Endometrium (tissue), 2 donors: ENCODE results near the gene LILRB1.
A peak's percentile ranks its signal among the peaks of the same experiment; 100 is the strongest.
"Not testable (repeated sequence)": the region's sequence is repeated elsewhere in the genome, so short reads cannot be mapped to it uniquely, and the experiment has no call there.

Experiments used
- FAIRE-seq: peaks from 2 replicates; lab custom pipeline; 2012; peaks lifted over from hg19 to GRCh38; lab: Jason Lieb, UNC
- donor health status: control.
- donor health status: control.

The LILRB1 gene

DNA sequence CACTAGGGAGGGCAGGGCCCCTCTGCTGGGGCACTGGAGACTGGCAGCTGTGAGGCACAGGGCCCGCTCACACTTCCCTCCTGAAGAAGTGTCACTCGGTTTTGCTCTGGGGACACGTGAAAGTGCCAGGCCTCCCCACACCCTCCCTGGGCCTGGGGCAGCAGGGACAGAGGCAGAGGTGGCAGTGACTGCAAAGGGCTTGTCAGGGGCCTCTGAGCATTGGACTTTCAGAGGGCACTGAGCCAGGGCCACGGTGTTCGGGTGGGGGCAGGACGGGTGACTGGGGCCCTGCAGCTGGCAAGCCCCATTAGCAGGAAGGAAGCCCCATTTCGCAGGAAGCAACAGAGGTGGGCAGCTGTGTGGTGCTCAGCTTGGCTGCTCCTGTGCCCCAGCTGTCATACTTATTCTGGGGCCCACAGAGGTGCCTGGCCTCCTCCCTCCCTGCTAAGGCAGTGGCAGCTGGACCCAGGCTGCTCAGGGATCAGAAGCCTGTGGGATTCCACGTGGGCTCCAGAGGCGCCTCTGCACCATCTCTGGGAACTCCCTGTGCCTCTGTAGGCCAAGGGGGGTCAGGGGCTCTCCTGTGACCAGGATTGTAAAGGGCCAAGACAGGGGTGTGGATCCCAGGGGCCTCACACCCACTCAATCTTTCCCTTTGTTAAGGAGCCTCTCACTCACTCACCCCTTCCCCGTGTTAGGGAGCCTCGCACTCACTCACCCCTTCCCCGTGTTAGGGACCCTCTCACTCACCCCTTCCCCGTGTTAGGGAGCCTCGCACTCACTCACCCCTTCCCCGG, 5.2 kb upstream of the LILRB1 start:
- not testable (repeated sequence) for FAIRE-seq

DNA sequence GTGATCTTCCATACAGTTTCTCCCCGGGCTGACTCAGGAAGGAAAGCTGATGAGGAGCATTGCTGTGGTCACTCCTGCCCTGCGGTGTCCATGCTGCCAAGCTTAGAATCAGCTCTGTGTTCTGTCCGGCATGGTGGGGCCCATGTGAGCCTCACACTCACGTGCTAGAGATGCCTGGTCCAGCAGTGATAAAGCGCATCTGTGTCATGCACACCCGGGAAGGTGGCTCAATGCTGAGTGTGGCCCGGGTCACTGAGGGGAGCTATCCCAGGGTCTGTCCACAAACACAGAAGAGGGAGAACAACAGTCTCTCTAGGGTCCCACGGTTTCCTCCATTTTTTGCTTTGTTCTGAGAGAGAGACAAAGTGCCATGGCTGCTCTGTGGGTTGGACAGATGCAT, 3.5 kb upstream of the LILRB1 start:
- FAIRE-seq = no peak

DNA sequence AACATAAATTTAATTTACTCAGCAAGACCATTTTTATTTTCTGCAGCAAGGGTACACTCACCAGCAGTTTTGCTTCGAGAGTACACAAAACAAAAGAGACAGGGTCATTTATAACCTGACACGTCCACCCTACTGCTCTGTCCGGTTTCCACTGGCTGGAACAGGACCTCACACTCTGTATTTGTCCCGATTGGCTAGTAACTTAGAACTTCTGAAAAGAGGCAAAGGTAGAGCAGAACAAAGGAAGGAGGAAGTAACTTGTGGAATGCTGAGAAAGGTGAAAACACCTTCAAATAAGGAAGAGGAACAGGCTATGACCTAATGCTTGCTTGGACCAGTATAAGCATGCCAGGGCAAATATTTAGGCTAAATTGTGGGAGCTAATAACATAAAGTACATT, 2.4 kb upstream of the LILRB1 start:
- not testable (repeated sequence) for FAIRE-seq

DNA sequence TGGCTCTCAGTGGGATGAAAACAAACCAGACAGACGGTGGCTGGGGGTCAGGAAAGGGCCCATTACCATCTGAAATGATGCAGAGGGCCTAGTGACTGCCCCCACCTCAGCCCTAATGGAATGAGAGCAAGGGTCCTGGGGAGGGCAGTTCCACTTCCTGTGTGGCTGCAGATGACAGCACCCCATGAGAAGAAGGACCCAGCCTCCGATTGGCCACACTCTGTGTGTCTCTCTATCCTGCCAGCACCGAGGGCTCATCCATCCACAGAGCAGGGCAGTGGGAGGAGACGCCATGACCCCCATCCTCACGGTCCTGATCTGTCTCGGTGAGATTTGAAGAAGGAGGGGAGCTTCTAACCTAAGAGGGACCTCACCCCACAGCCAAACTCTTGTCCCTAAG, 498 bp downstream of the LILRB1 start:
- FAIRE-seq = no peak

DNA sequence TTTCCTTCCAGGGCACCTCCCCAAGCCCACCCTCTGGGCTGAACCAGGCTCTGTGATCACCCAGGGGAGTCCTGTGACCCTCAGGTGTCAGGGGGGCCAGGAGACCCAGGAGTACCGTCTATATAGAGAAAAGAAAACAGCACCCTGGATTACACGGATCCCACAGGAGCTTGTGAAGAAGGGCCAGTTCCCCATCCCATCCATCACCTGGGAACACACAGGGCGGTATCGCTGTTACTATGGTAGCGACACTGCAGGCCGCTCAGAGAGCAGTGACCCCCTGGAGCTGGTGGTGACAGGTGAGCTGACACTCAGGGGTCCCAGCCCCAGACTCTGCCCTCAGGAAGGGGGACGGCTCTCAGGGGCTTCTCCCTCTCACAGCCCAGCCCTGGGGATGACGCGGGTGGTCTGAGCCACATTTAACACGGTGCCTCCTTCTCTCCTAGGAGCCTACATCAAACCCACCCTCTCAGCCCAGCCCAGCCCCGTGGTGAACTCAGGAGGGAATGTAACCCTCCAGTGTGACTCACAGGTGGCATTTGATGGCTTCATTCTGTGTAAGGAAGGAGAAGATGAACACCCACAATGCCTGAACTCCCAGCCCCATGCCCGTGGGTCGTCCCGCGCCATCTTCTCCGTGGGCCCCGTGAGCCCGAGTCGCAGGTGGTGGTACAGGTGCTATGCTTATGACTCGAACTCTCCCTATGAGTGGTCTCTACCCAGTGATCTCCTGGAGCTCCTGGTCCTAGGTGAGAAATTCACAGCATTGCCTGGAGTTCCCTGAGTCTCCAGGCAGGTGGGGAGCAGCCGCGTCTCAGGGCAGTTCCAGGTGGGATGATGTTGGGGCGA, 1.4 kb downstream of the LILRB1 start:
- FAIRE-seq = not testable (repeated sequence)

DNA sequence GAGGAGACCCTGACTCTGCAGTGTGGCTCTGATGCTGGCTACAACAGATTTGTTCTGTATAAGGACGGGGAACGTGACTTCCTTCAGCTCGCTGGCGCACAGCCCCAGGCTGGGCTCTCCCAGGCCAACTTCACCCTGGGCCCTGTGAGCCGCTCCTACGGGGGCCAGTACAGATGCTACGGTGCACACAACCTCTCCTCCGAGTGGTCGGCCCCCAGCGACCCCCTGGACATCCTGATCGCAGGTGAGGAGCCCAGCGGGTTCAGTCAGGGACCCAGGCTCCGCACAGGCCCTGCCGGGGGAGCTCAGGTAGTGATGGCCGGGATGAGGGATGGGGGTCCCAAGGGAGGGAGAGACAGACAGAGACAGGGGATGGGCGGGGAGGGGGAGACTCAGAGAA, 2.2 kb downstream of the LILRB1 start:
- not testable (repeated sequence) for FAIRE-seq

DNA sequence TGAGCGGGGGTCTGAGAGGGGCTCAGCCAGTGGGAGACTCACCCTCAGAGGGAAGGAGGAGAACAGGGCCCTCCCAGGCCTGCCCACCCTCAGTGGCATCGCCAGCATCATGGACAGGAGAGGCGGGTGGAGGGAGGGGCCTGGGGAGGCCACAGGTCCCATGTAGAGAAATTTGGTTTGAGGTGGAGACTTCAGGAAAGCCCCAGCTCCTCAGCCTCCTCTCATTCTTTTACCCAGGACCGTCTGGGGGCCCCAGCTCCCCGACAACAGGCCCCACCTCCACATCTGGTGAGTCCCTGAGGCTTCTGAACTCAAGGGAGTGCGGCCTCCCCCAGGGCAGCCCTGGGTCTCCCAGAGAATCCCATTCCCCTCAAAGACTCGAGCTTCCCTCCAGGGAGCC, 3.1 kb downstream of the LILRB1 start:
- FAIRE-seq = no peak

DNA sequence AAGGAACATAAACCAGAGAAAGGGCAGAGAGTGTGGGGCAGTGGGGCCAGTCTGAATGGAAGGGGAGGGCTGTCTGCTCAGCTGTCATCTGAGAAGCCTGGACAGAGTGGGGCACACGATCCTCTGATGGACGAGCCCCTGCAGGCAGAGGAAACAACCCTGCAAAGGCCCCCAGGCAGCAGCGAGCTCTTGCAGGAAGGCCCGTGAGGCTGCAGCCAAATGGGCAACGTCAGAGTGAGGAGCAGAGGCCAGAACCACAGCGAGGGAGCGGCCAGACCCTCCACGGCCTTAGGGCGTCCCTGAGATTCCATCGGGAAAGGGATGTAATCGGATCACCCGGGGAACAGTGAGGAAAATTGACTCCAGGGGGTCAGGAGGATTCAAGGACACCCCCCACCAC, 5.8 kb downstream of the LILRB1 start:
- not testable (repeated sequence) for FAIRE-seq

DNA sequence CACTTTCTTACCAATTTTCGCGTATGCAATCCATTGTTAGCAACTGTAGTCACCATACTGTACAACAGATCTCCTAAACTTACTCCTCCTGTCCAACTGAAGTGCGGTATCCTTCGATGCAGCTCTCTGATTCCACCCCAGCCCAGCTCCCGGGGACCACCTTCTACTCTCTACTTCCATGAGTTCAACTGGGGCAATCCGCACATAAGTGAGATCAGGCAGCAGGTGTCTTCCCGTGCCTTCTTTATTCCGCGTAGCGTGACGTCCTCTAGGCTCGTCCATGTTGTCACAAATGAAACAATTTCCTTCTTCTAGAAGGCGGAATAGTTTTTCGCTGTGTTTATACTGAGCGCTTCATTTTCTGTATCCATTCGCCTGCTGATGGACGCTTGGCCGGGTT, 8.4 kb downstream of the LILRB1 start:
- FAIRE-seq = no peak

DNA sequence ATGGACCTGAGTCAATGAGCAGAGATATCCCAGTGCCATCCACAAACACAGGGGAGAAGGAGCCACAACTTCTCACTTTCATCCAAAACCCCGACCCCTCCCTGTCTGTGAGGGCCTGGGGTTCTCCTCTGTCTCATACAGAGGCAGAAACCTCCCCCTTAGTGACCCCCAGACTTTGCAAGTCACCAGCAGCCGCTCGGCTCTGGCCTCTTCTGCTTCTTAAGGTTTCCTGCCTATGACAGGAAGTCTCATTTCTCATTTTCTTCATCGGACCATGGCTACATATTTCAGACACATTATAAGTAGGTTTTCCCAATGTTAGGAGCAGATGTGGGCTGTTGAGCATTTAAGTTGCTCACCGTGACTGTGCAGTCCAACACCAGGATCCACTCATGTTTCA, 12.7 kb downstream of the LILRB1 start:
- not testable (repeated sequence) for FAIRE-seq

DNA sequence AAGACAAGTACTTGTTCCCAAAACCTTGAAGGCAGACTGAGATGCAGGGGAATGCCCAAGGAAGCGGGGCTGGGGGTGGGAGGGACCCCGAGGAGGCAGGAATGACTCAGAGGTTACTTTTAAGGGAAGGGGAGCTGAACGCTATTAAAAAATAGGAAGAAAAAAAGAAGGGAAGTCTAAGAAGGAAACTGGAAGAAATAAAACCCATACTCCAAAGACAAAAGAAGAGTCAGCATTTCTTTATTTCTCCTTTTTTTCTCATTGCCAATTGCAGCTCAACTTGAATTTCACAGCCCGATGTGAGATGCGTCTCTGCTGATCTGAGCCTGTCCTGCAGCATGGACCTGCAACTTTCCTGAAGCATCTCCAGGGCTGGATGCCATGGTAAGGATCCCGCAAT, 13.3 kb downstream of the LILRB1 start:
- FAIRE-seq = not testable (repeated sequence)

DNA sequence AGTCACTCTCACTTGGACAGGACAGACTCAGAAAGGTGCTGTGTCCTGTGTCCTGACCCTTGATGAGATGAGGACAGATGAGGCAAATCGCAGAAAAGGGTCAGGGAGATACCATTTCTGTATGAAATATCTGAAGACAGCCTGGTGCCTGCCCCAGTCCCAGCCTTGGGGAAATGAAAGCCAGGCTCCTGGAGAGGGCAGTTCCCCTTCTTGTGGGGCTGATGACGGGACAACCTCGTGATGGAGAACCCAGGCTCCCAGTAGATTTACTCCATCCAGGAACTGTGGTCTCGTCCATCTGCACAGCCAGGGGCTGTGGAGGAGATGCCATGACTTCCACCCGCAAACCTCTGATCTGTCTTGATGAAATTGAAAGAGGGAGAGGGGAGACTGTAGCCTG, 13.8 kb downstream of the LILRB1 start:
- FAIRE-seq = no peak

DNA sequence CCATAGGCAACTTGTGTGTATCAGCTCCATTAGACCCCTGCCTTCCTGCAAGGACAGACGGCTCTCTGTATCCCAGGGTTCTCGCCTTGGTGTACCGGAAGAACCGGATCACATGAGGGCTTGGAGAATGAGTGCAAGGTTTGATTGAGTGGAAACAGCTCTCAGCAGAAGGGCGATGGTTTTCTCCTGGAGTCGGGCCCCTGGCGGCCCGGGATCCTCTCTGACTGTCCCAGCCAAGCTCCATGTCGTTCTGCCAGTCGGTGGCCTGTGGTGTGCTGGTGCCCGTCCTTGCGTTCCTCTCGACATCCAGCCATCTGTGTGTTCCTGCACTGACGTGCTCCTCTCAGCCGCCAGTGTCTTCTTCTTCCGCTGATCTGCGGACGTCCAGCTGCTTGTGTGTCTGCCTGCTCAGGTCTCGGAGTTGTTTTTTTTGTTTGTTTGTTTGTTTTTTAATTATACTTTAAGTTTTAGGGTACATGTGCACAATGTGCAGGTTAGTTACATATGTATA, 16.1 kb downstream of the LILRB1 start:
- no peak for FAIRE-seq

DNA sequence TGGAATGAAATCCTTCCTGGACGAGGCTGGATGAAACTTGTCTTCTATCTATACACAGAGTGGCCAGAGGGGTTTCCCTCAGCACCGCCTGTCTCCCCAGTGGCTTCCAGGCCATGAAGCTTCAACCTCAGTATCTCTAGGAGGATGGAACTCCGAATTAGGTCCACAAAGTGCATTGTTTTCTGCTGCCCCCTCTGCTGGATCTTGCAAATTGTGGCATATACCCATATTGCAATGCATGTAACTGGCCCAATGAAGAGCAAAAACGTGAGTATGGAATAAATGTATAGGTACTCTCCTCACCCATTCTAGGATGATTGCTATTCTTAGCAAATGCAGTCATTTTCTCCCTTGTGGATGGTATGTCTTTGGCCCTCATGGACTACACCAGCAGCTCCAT, 17.8 kb downstream of the LILRB1 start:
- FAIRE-seq = no peak

DNA sequence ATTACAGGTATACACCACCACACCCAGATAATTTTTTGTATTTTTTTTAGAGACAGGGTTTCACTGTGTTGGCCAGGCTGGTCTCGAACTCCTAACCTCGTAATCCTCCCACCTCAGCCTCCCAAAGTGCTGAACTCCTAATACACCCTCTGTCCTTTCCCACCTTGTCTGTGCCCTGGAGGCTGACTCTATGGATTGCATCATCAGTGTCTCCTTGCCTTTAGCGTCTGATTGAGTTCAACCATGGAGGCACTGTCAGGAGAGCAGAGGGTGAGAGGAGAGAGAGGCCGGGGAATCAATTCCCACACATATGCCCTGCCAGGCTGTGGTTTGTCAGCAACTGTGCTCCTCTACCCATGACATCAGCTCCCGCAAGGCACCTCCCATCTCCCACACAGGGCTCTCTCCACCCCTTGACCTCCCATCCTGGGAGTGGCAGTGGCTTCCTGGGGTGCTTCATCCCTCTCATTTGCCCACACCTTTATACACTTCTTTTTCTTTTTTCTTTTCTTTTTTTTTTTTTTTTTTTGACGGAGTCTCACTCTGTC, 19.9 kb downstream of the LILRB1 start:
- FAIRE-seq = no peak

DNA sequence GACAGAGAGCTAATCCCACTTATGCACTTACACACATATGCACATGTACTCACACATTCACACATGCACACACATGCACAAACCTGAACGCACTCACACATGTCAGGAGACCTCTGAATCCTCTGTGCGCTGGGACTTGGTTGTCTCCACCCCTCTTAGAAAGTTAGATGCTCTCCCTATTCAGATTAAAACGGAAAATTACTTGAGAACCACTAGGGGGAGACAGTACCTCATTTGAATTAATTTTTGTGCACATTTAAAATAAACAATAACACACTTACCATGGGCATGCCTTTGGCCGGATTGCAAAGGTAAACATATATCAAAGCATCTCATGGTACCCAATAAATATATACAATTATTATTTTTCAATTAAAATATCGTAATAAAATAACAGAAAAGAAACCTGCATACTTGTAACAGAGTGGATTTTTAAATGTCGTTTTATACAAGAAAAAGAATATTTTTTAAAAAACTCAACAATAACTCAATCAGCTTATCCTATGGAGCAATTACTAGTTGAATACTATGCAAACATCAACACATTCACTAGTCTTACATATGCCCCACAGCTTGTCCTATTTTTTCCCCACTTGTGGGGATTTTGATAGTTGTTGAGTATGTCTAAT, 23.0 kb downstream of the LILRB1 start:
- peak; percentile 80 for FAIRE-seq

DNA sequence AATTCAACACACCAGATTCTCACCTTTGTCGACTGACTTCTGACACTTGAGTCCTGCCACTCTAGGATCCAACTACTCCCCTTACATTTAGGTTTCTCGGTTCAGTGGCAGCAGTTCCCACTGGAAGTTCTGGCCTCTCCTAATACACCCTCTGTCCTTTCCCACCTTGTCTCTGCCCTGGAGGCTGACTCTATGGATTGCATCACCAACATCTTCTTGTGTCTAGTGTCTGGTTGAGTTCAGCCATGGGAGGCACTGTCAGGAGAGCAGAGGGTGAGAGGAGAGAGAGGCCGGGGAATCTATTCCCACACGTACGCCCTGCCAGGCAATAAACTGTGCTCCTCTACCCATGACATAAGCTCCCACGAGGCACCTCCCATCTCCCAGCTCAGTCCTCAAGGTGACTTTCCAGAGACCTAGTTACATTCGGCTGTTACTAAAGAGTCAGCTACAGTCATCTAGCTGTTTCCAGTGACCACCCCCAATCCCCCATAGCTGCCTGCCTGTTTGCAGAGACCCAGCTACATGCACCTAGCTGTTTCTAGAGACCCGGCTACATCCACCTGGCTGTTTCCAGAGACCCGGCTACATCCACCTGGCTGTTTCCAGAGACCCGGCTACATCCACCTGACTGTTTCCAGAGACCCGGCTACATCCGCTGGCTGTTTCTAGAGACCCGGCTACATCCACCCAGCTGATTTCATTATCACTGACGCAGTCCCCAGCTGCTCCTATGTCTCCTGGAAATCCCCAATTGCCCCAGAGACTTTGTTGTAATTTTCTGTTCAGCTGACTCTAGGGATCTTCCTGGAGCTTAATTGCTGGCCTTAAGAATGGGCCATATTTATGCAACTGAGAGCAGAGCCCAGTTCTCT, 24.4 kb downstream of the LILRB1 start:
- FAIRE-seq = no peak

DNA sequence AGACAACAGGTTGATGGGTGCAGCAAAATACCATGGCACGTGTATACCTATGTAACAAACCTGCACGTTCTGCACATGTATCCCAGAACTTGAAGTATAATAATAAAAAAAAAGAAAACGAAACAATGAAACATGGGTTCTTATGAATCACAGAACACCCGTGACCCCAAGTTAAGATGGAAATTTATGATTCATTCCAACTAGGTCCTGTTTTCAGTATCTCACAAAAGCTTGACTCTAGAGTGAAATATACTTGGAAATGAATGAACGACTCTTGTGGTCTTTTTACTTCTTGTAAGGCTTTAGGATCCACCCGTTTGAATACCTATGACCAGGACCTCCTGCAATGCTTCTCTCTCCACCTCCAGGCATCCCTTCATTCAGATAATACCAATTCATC, 29.0 kb downstream of the LILRB1 start:
- FAIRE-seq = no peak

DNA sequence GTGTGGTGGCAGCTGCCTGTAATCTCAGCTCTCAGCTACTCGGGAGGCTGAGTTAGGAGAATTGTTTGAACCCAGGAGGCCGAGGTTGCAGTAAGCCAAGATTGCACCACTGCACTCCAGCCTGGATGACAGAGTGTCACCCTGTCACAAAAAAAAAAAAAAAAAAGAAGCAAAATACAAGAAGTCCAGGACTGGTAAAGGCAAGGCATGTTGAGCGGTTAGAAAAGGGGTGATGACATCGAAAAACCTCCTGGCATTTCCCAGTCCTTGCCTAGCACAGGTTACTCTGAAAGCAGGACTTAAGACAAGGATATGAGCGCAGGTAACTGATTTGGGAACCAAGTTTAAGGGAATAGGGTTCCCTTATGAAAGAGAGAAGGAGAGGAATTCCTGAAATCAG, 30.0 kb downstream of the LILRB1 start:
- FAIRE-seq = no peak

DNA sequence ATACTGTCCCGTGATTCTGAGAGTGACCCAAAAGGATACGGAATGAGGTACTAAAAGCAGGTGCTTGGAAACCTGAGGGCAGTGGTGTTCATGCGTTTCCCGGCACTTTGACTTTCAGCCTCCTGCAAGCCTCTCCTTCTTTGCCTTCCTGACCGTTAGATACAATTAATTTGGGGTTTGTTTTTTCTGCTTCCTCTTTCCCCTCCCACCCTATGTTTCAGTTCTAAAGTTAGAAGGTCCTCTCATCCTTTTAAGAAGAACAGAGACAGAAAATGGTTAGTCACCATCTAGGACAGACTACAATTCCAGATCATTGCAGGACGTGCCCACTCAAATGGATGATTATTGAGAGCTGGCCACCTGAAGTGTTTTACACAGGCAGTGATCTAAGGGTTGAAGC, 30.7 kb downstream of the LILRB1 start:
- no peak for FAIRE-seq

DNA sequence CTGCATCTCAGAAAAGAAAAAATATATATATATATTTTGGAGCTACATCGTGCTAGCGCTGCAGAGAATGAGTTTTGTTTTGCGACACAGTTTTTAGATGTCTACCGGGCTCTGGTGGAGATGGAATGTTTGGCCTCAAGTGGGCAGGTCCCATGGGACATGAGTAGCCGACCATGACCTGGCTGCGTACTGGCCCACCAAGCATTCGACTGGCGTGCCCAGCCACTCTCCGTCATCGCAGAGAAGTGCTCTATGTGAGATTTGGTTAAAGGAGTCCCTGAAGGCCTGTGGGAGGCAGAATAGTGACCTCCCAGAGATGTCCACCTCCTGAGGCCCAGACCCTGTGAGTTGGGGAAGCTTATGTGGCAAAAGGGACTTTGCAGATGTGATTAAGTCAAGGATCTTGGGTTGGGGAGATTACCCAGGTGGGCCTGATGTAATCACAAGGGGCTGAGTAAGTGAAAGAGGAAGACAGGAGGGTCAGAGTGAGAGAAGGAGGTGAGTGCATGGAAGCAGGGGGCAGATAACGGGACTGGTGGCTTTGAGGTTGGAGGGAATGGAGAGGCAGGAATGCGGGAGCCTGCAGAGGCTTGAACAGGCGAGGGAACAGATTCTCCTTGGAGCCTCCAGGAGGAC, 31.7 kb downstream of the LILRB1 start:
- no peak for FAIRE-seq
